Fibroblast of pulmonary artery (primary cell): ENCODE measurements around the gene CACNG1.

Experiments used
- DNase-seq: peaks from one replicate; pipeline ENCODE4 v3.0.0-alpha.2; 2010; ENCODE audit warnings: low read depth
- H3K4me3 ChIP-seq: replicated peaks from 2 replicates; pipeline ENCODE4 v1.5.1; 2011; ENCODE audit warnings: low read depth, mild to moderate bottlenecking, control low read depth, low read length, moderate library complexity
- TF ChIP-seq, protein P1 (sequence below): IDR thresholded peaks from 2 replicates; pipeline ENCODE4 v1.5.1; 2011; ENCODE audit warnings: mild to moderate bottlenecking, control low read depth, low read length, inconsistent platforms; ENCODE audit errors: missing control alignments

Gene CACNG1, protein sequence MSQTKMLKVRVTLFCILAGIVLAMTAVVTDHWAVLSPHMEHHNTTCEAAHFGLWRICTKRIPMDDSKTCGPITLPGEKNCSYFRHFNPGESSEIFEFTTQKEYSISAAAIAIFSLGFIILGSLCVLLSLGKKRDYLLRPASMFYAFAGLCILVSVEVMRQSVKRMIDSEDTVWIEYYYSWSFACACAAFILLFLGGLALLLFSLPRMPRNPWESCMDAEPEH

DNA sequence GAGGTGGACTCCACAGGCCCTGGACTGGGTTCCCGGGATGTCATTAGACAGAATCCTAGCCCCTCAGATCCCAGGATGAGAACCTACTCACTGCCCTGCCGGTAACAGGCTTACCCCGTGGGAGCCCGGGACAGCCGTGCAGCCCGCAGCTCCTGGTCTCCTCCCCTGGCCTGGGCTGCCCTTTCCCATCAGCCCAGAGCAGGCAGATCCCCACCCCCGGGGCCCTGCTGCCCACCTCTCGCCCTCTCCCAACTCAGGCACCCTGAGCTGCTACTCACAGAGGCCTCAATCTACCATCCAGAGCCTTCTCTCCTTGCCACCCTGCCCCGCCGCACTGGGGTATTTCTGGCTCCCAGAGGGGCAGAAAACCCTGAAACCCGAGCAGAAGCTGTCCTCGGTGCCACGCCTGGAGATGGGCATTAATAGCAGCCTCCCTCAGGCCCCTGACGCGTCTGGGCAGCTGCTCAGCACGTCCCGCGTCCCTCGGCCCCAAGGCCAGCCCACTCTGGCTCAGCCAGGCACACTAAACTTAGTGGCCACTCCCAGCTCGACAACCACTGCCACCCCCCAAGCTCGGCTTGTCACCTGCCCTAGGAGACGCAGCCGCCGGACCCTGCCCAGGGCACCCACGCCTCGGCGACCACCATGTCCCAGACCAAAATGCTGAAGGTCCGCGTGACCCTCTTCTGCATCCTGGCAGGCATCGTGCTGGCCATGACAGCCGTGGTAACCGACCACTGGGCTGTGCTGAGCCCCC lies at the start of gene CACNG1:
Gene CACNG1, plus strand, starts transcription at position 539 of the 757 bp plus-strand sequence. Its CDS starts 107 bp downstream, at position 646.
- H3K4me3 ChIP-seq, result no peak within 1 kb of the TSS
- DNase-seq, result no peak
- TF ChIP-seq, protein P1, sequence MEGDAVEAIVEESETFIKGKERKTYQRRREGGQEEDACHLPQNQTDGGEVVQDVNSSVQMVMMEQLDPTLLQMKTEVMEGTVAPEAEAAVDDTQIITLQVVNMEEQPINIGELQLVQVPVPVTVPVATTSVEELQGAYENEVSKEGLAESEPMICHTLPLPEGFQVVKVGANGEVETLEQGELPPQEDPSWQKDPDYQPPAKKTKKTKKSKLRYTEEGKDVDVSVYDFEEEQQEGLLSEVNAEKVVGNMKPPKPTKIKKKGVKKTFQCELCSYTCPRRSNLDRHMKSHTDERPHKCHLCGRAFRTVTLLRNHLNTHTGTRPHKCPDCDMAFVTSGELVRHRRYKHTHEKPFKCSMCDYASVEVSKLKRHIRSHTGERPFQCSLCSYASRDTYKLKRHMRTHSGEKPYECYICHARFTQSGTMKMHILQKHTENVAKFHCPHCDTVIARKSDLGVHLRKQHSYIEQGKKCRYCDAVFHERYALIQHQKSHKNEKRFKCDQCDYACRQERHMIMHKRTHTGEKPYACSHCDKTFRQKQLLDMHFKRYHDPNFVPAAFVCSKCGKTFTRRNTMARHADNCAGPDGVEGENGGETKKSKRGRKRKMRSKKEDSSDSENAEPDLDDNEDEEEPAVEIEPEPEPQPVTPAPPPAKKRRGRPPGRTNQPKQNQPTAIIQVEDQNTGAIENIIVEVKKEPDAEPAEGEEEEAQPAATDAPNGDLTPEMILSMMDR, result no peak

DNA sequence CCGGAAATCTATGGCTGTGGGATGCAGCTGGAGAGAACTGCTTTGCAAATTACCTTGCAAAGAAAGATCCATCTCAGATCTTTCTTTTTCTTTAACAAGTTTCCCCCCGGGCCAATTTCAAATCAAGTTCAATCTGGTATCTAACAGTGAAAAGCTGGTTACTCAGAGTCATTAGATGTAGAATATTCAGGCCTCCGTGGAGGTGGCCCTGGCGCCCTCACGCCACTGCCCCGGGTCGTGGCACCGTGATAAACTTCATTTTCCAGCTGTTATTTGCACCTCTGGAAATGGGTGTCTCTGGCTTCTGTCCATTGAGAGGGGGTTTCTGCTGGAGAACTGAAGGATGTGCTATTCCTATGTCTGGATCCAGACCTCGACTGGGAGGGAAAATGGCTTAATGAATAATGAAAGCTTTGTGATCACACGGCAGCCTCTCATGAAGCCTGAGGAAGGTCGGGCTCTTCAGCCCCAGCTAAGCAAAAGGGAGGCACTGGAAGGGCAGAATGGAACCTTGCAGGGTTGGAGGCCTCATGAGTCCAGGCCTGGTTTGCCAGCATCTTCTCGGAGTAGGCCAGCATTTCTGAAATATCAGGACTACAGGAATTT lies 49.3 kb upstream of the CACNG1 start:
- DNase-seq, result no peak
- H3K4me3 ChIP-seq, result no peak overlapping the region
- TF ChIP-seq, protein P1, result no peak

DNA sequence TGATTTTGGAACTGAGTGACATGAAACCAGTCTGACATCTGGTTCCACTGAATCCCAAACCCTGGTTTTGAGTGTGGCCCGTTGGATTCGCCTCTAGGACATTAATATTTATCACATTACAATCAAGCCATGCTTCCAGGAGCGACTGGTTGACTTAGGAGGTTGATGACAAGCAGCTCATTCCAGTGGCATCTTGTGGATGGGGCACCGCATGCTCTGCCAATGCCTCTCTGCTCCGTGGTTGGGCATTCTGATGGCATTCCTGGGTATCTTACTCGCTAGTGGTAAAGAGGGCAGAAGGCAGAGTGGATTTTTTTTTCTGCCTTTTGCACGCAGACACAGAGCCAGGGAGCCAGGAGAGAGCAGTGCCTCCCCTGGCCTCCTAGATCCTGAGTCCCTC lies 48.4 kb upstream of the CACNG1 start:
- TF ChIP-seq, protein P1, result no peak
- no peak overlapping the region for H3K4me3 ChIP-seq
- no peak for DNase-seq

DNA sequence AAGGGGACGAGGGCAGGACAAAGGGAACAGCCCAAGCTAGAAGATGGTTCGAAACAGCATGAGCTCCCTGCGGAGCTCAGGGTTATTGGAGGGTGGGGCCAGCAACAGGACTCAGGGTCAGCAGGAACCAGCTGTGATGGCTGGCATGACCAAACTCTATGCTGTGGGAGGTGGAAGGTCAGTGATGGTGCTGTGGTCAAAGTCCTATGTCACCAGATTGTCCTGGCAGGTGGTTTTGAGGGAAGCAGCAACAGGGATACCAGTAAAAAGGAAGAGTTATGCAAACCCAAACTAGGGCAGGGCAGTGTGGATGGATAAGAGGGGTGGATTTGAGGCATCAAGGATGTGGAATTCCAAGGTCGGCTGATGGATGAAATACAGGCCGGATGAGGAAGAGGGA lies 47.4 kb upstream of the CACNG1 start:
- TF ChIP-seq, protein P1, result no peak
- DNase-seq, result no peak
- no peak overlapping the region for H3K4me3 ChIP-seq

DNA sequence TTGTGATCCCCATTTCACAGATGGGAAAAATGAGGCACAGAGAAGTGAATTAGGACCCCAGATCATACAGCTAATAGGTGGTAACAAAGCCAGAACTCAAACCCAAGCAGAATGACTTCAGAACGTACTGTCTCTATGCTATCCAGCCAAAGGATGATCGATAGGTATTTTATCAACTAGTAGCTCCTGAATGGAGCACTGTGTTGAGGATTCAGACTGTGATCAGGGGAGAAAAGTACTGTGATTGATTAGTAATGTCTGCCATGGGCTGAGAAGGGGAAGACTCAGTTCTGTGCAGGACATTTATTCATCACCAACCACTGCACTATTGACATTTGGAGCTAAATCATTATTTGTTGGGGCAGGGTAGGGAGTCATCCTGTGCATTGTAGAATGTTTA lies 41.1 kb upstream of the CACNG1 start:
- TF ChIP-seq, protein P1, result no peak
- no peak overlapping the region for H3K4me3 ChIP-seq
- DNase-seq, result no peak

DNA sequence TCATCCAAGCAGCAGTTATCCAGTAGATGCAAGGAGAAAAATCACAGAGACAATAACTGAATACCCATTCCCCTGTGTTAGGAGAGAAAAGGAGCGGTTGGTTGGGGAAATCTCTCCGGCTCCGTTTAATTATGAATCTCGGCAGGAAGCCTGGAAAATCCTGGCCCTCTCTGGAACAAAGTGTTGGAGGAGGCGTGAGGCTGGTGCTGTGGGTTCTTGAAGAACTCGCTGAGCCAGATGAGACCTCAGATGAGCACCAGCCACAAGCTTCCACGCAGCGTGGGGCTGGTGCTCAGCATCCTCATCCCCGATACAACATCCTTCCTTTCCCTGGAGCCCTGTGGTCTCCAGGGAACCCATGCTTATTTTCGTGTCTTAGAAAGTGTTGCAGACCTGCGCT lies 40.2 kb upstream of the CACNG1 start:
- no peak for DNase-seq
- TF ChIP-seq, protein P1, result no peak
- H3K4me3 ChIP-seq, result no peak overlapping the region
